ENCODE results near the gene ZNF652. TPM values are rescaled to one million over a fixed set of nuclear protein-coding genes. Genes with fewer than 3 reads are reported as not detected.
"Not testable (repeated sequence)": the region's sequence is repeated elsewhere in the genome, so short reads cannot be mapped to it uniquely, and the experiment has no call there.

Gene ZNF652
- total RNA-seq, 1 donor from 2014 or later: 23.0 TPM

GRCh38 chr17:49316889-49317675 is 45.0 kb downstream of the ZNF652 start:
- no peak for DNase-seq (ENCODE audit: extremely low read depth, low read depth, low spot score)

DNA sequence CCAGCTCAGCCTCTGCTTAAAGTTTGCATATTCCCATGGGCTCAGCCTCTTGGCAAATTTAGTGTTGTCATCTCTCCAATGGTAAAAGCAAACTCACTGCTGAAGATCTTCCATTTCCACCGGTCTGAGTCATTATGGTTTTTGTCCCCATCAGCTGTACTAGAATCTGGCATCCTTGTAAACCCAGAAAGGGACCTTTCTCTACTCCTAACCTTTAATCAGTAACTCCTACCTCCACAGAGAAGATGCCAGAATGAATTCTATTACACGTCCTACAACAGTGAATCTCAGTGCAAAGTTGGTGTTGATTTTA is 45.8 kb downstream of the ZNF652 start:
- no peak for DNase-seq (ENCODE audit: extremely low read depth, low read depth, low spot score)

DNA sequence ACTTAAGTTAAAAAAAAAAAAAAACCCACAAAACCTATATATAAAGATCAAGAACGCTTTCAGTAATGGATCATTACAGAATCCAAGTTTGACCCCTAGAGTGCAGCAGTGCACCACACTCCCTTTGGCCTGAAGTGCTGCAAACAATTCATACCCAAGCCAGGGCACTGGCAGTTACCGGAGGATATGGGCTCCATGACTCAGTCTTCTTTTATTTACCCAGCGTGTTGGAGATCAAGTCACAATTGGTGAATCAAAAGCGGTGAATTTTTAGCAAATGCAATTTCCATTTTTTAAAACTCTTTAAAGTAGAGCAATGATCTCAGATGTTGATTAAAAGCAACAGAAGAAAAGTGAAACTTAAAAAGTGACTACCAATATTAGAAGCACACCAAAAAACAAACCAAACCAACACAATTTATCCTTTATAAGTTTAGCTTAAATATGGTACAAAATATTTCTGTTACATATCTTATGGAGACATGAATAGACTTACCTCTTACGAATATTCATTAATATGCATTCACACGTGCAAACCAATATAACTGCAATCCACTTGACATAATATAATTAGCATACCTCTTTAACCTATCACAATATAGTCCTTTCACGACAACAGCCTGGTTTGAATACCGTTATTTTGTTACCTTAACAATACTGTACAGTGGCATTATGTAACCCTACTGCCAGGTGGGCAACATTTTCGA is 46.3 kb downstream of the ZNF652 start:
- peak; percentile 86 for DNase-seq (ENCODE audit: extremely low read depth, low read depth, low spot score)

DNA sequence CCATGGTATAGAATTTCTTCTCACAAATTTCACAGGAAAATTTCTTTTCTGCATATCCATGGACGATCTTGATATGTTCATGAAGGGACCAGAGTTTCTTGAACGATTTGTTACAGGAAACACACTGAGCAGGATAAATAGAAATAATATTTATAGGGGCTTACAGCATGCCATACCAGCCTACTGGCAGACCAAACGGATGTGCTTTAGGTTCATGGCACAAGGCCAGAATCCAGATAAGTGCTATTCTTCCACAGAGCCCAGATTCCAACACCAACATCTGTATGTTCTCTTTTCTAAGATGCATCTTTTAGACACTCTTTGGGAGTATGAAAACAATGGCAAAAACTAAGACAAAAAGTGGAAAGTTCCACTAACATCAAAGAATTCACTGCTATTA is 49.3 kb downstream of the ZNF652 start:
- DNase-seq (ENCODE audit: extremely low read depth, low read depth, low spot score): no peak

DNA sequence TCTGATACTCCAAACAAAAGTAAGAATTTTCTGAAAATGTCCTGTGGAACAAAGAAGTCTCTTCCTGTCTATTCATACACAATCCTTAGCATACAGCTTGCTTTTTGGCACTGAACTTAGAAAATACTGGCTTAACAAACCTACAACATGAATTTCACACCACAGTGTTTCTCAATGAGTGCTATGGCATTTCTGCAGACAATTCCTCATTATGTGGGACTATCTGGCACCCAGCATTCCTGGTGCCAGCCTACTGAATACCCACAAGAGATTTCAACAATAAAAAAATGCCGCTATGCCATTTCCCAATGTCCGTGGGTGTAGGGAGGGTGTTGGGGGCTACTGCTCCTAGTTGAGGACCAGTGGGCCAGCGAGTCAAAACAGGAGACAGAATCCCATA is 62.1 kb downstream of the ZNF652 start:
- DNase-seq (ENCODE audit: extremely low read depth, low read depth, low spot score): no peak

GRCh38 chr17:49298371-49298976 is 63.6 kb downstream of the ZNF652 start:
- DNase-seq (ENCODE audit: extremely low read depth, low read depth, low spot score): no peak

DNA sequence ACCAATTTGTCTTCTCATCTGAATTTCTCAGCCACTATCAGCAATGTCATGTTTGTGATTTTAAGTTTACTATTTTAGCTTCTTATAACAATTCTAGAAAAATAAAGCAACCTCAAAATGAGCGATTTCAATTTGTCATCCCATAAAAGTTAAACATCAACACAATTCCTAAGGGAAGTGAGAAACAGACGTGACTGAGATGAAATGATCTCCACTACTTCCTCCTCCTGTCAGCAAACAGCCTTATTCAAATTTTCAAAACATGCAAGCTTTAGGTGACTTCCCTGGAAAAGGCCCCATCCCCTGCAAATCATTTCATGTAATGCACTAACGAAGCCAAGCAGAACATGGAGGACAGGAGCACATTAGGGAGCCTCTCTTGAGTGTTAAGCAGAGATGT is 64.9 kb downstream of the ZNF652 start:
- no peak for DNase-seq (ENCODE audit: extremely low read depth, low read depth, low spot score)

GRCh38 chr17:49294122-49294521 is 67.9 kb downstream of the ZNF652 start:
- DNase-seq (ENCODE audit: extremely low read depth, low read depth, low spot score): no peak

- DNase-seq (ENCODE audit: extremely low read depth, low read depth, low spot score): no peak
Measured at GRCh38 chr17:49292901-49293300, 69.1 kb downstream of the ZNF652 start.

- DNase-seq (ENCODE audit: extremely low read depth, low read depth, low spot score): no peak
Measured at GRCh38 chr17:49291929-49292328, 70.1 kb downstream of the ZNF652 start.

DNA sequence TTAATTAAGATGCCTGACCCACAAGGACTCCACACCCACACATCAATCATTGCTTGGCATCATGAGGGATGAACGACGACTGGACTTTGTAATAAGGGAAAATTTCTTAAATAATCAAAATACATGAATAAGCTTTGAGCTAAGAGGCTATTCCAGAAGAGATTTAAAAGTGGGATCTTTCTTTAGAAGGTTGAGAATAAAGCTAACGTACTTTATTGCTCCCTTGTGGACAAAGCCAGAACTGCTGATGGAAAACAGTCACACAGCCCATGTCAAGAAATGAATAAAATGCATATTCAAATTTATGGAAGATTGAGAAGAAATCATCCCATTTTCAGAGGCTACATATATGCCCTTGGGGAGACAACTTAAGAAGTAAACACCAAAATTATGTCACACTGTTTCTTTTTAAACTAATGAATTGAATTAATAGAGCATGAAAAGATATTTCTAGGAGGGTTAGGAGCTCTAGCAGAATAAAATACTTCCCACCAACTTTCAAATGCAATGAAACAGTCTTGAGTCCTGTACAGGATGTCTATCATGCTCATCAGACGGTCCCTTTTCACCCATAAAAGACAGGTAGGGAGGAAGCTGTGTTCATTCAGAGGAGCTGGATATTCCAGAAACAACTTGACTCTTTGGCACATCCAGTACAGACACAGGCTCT is 71.2 kb downstream of the ZNF652 start:
- peak; percentile 20 for DNase-seq (ENCODE audit: extremely low read depth, low read depth, low spot score)

GRCh38 chr17:49288388-49288787 is 73.7 kb downstream of the ZNF652 start:
- DNase-seq (ENCODE audit: extremely low read depth, low read depth, low spot score): no peak

- DNase-seq (ENCODE audit: extremely low read depth, low read depth, low spot score): no peak
Measured at GRCh38 chr17:49287481-49287880, 74.6 kb downstream of the ZNF652 start.

DNA sequence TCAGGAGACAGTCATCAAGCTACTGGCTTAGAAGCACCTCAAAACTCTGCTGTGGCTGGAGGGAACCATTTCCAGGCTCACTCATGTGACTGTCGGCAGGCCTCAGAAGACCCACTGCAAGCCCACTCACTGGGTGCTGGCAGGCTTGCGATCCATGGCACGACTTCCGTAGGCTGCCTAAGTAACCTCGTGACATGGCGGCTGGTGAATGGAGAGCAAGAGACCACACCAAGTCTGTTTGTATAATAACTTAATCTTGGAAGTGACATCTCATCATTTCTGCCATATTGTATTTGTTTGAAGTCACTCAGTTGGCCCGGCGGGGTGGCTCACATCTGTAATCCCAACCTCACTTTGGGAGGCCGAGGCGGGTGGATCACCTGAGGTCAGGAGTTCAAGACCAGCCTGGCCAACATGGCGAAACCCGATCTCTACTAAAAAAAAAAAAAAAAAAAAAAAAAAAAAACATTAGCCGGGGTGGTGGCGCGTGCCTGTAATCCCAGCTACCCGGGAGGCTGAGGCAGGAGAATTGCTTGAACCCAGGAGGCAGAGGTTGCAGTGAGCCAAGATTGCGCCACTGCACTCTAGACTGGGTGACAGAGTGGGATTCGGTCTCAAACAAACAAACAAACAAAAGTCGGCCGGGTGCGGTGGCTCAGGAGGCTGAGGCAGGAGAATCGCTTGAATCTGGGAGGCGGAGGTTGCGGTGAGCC is 75.6 kb downstream of the ZNF652 start:
- not testable (repeated sequence) for DNase-seq (ENCODE audit: extremely low read depth, low read depth, low spot score)

DNA sequence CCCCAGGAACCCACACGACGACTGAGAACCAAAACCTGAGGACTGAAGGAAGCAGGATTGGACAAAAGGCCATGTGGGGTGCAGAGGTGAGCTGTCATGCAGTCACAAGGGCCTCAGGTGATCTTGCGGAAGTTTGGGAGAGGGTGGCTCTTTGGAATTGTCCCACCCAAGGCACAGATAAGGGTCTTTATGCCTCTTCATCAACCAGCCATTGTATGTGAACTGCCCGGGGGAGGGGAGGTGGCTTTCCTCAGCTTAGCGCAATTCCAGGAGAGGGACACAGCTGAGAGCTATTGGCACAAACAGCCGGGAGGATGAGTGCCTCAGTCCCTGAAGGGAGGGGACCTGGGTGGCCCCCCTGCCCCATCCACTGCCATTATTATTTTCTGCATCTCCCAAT is 76.3 kb downstream of the ZNF652 start:
- no peak for DNase-seq (ENCODE audit: extremely low read depth, low read depth, low spot score)

GRCh38 chr17:49280918-49281317 is 81.1 kb downstream of the ZNF652 start:
- no peak for DNase-seq (ENCODE audit: extremely low read depth, low read depth, low spot score)

GRCh38 chr17:49280061-49280460 is 82.0 kb downstream of the ZNF652 start:
- no peak for DNase-seq (ENCODE audit: extremely low read depth, low read depth, low spot score)

DNA sequence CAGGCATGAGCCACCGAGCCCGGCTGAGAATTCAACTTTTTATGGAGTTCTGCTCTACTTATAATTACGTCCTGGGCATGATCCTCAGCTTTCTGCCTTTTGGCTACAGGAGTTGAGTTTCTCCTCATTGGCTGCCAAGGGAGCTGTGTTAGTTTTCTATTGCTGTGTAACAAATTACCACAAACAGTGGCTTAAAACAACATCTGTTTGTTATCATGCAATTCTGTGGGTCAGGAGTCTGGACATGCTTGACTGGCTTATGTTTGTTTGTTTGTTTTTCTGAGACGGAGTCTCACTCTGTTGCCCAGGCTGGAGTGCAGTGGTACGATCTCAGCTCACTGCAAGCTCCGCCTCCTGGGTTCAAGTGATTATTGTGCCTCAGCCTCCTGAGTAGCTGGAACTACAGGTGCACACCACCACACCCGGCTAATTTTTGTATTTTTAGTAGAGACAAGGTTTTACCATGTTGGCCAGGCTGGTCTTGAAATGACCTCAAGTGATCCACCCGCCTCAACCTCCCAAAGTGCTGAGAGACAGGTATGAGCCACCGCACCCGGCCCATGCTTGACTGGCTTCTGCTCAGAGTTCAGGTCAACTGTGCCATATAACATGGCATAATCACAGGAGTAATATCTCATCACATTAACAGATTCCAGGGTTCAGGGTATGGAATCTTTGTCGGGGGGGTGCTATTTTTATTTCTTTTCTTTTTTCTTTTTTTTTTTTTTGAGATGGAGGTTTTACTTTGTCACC is 82.6 kb downstream of the ZNF652 start:
- DNase-seq (ENCODE audit: extremely low read depth, low read depth, low spot score): not testable (repeated sequence)

GRCh38 chr17:49278076-49278475 is 84.0 kb downstream of the ZNF652 start:
- DNase-seq (ENCODE audit: extremely low read depth, low read depth, low spot score): no peak

- no peak for DNase-seq (ENCODE audit: extremely low read depth, low read depth, low spot score)
Measured at GRCh38 chr17:49277638-49278037, 84.4 kb downstream of the ZNF652 start.
